ENCODE measurements around the gene PRDM9.
"Not testable (repeated sequence)": the region's sequence is repeated elsewhere in the genome, so short reads cannot be mapped to it uniquely, and the experiment has no call there.

The PRDM9 gene

GRCh38 chr5:23507278-23507685 lies at the start of gene PRDM9:
PRDM9 (plus strand) TSS chr5:23507609; CDS start chr5:23509034, 1,425 bp downstream.
- peak; percentile 76 for DNase-seq (ENCODE audit: low spot score)

DNA sequence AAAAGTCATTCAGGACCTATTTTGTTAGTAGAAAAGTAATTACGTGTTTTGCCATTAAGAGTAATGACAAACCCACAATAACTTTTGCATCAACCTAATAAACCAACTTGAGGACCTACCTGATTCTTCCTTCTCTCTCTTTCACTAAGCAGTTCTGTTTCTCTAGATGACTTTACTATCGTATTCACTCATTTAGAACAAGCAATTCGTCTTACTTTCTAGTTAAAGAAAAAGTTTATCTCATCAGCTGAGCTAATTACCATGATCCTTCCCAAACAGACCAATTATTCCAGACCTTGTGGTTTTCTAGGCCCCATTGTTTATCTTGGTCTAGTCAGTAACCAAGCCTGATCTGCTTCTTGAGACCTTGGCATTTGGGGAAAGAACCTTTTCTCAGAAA lies 49.6 kb upstream of the PRDM9 start:
- no peak for DNase-seq (ENCODE audit: low spot score)

DNA sequence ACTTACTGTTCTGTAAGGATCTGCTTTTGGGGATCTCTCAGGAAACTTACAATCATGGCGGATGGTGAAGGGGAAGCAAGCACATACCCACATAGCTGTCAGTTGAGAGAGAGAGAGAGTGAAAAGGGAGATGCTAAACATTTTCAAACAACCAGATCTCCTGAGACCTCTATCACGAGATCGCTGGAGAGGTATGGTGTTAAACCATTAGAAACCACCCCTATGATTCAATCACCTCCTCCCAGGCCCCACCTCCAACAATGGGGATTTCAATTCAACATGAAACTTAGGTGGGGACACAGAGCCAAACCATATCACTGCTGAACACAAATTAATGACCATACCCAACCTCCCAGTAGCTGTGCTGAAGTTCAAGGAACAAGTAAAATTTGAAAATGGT lies 48.2 kb upstream of the PRDM9 start:
- no peak for DNase-seq (ENCODE audit: low spot score)

- peak; percentile 19 for DNase-seq (ENCODE audit: low spot score)
Measured at GRCh38 chr5:23461576-23461975, 45.8 kb upstream of the PRDM9 start.

GRCh38 chr5:23466401-23466912 lies 41.0 kb upstream of the PRDM9 start:
- peak; percentile 94 for DNase-seq (ENCODE audit: low spot score)

DNA sequence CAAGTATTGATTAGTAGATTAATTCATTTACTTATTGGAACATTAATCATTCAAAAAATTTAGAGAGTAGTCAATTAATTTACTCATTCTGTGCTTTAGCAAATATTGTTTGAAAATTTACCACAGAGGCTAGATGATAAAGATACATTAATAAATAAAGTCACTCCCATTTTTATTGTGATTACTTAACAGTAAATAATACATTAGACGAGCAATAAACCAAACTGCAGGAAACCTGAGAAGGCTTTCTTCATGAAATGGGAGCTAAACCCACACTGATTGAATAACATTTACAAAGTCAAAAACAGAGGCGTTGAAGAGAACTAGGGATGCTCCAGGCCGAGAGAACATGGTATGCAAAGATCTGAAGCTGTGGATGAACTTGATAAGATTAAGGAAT lies 38.8 kb upstream of the PRDM9 start:
- no peak for DNase-seq (ENCODE audit: low spot score)

GRCh38 chr5:23473915-23474314 lies 33.5 kb upstream of the PRDM9 start:
- no peak for DNase-seq (ENCODE audit: low spot score)

GRCh38 chr5:23474315-23474714 lies 33.1 kb upstream of the PRDM9 start:
- no peak for DNase-seq (ENCODE audit: low spot score)

GRCh38 chr5:23476580-23476979 lies 30.8 kb upstream of the PRDM9 start:
- no peak for DNase-seq (ENCODE audit: low spot score)

- DNase-seq (ENCODE audit: low spot score), result no peak
Measured at GRCh38 chr5:23482642-23483041, 24.8 kb upstream of the PRDM9 start.

- peak; percentile 6 for DNase-seq (ENCODE audit: low spot score)
Measured at GRCh38 chr5:23483090-23483489, 24.3 kb upstream of the PRDM9 start.

DNA sequence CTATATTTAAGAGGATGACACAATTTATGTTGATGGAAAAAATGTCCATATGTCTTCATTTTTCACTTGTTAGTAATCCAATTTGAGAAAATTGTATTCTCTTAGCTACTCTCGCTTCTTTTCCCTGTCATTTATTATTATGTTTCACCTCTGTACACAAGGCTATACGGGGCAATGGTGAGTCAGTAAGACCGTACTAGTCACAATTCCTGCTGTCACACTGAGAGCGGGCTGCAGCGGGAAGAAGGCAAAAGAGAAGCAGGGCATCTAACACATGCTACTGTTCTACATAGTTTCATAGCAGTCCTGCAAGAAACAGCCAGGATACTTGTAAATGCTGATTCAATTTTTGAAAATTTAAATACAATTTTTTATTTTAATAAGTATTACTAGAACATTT lies 23.3 kb upstream of the PRDM9 start:
- DNase-seq (ENCODE audit: low spot score), result no peak

DNA sequence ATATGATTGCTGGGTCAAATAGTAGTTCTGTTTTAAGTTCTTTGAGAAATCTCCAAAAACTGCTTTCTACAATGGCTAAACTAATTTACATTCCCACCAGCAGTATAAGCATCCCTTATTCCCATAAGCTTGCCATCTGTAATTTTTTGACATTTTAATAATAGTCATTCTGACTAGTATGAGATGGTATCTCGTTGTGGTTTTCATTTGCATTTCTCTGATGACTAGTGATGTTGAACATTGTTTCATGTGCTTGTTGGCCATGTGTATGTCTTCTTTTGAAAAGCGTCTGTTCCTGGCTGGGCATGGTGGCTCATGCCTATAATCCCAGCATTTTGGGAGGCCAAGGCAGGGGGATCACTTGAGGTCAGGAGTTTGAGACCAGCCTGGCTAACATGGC lies 21.2 kb upstream of the PRDM9 start:
- DNase-seq (ENCODE audit: low spot score), result not testable (repeated sequence)

DNA sequence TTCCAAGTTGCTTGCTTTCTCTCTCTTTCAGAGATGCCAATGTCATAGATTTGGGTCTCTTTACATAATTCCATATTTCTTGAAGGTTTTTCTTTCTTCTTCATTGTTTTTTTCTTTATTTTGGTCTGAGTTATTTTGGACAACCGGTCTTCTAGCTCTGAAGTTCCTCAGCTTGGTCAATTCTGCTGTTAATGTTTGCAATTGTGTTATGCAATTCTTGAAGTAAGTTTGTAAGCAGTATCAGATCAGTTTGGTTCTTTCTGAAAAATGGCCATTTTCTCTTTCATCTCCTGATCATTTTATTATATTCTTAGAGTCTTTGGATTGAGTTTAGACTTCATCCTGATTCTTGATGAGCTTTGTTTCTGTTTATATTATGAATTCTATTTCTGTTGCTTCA lies 16.4 kb upstream of the PRDM9 start:
- no peak for DNase-seq (ENCODE audit: low spot score)

DNA sequence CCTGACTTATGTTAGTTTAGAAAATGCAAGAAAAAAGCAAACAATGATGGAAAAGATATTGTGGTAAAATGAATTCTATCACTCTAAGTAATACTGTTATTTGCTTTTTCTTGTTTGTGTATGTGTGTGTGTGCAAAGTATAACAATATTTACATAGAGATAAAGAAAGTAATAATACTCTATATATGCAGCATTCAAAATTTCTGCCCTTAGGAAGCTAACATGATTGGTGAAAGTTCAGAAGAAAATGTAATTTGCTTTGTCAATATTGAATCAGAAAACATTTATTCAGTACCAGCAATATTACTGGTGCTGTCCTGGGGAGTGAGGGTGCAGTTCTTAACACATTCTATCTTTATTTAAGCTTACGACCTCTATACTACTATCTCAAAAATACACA lies 12.9 kb upstream of the PRDM9 start:
- no peak for DNase-seq (ENCODE audit: low spot score)

- DNase-seq (ENCODE audit: low spot score), result no peak
Measured at GRCh38 chr5:23496576-23496975, 10.8 kb upstream of the PRDM9 start.

- DNase-seq (ENCODE audit: low spot score), result peak; percentile 59
Measured at GRCh38 chr5:23506329-23507236, 826 bp upstream of the PRDM9 start.

- not testable (repeated sequence) for DNase-seq (ENCODE audit: low spot score)
Measured at GRCh38 chr5:23510434-23510833, 3.0 kb downstream of the PRDM9 start.

- DNase-seq (ENCODE audit: low spot score), result no peak
Measured at GRCh38 chr5:23522553-23522952, 15.1 kb downstream of the PRDM9 start.

- DNase-seq (ENCODE audit: low spot score), result no peak
Measured at GRCh38 chr5:23523031-23523430, 15.6 kb downstream of the PRDM9 start.

DNA sequence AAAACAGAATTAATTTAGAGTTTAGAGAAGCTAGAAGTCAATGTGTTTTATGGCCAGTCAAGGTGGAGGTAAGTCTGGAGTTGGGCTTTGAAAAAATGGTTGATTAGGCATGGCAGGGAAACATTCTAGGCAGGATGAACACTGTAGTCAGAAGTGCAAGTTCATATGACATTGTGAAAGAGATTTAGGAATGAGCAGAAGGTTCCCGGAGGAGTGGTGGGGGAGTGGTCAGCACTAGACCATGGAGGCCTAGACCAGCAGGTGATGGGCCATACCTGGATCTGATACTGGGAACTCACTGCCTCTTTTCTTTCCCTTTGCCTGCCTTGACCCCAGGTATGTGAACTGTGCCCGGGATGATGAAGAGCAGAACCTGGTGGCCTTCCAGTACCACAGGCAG lies 16.6 kb downstream of the PRDM9 start:
- no peak for DNase-seq (ENCODE audit: low spot score)

- no peak for DNase-seq (ENCODE audit: low spot score)
Measured at GRCh38 chr5:23525751-23526150, 18.3 kb downstream of the PRDM9 start.

- DNase-seq (ENCODE audit: low spot score), result not testable (repeated sequence)
Measured at GRCh38 chr5:23526616-23527015, 19.2 kb downstream of the PRDM9 start.

Measured in kidney tubule cell (primary cell).